Heart left ventricle (tissue), 13 donors: ENCODE results near the gene SPATA22.

Experiments
- CTCF ChIP-seq, 12 donors: fragments of 200-600 bp; sonication (generic) in 4 of 12; IDR thresholded peaks; one replicate each; pipeline versions ENCODE4 v1.5.0 to v1.8.0; 2018 to 2022; ENCODE audit warnings: antibody characterized with exemption in 12 of 12, mild to moderate bottlenecking in 5 of 12
- POLR2A ChIP-seq, 2 donors: fragments of 450-650 bp; IDR thresholded peaks; one replicate each; pipeline ENCODE4 v1.6.1; 2017; ENCODE audit warnings: antibody characterized with exemption in 2 of 2, mild to moderate bottlenecking in 2 of 2, moderate library complexity in 2 of 2
- donor health status: ischemic (EF 13 %, LVEDD 7.1; RV severe dilation, severe dysfunction).
- donor health status: DM: no; HTN: yes; CAD: no.
- donor health status: DM: no; HTN: no; CAD: no.
- donor health status: ischemic (EF 25% LVEDD 6.9; RV normal size, moderate dysfunction).
- donor health status: ischemic (EF 25% LVEDD 5.7; RV mildly dilated, moderate dysfunction).
- donor health status: ischemic (EF 35%, LVEDD 5.7; RV mildly dilated, moderate dysfunction).
- donor health status: nonischemic (EF 11% LVEDD 7.7; RV severe dilation, severe dysfunction).
- donor health status: DM: yes; HTN: yes; CAD: no.
- donor health status: PGD.
- donor health status: ischemic (EF 29% LVEDD 5.4; RV normal size, mild dysfunction).
- donor health status: nonischemic (EF 23%, LVEDD 6.1; RV moderate dilation, normal function).

GRCh38 chr17:3400055-3400454 lies 71.6 kb downstream of the SPATA22 start:
- TF ChIP-seq CTCF (IDR thresholded peaks at IDR 0.05) (no peak), POLR2A (IDR thresholded peaks at IDR 0.05) (no peak)
